Choroid plexus epithelial cell (primary cell): ENCODE measurements around the gene NOL4L.

Source experiments
- DNase-seq: peaks from one replicate; pipeline ENCODE4 v3.0.0-alpha.2; 2010; ENCODE audit warnings: low read depth
- H3K4me3 ChIP-seq: 2 replicates; pipeline ENCODE4 v1.5.1; 2011; ENCODE audit warnings: low read depth, mild to moderate bottlenecking, control low read depth, low read length, moderate library complexity
- CTCF ChIP-seq: conservative IDR thresholded peaks from 2 replicates; pipeline ENCODE4 v1.5.1; 2011; ENCODE audit warnings: low read depth, mild to moderate bottlenecking, control low read depth, inconsistent platforms, low read length, moderate library complexity

The NOL4L gene

GRCh38 chr20:32626859-32627636 lies 41.9 kb upstream of the NOL4L start:
- no peak for TF ChIP-seq CTCF
- no peak overlapping the region for H3K4me3 ChIP-seq
- DNase-seq = no peak

- DNase-seq = no peak
- no peak overlapping the region for H3K4me3 ChIP-seq
- no peak for TF ChIP-seq CTCF
Observed at GRCh38 chr20:32626407-32626806, 41.3 kb upstream of the NOL4L start.

GRCh38 chr20:32625996-32626395 lies 40.9 kb upstream of the NOL4L start:
- DNase-seq = no peak
- no peak for TF ChIP-seq CTCF
- H3K4me3 ChIP-seq = no peak overlapping the region

- TF ChIP-seq CTCF = no peak
- H3K4me3 ChIP-seq = no peak overlapping the region
- DNase-seq = no peak
Observed at GRCh38 chr20:32624687-32625345, 39.7 kb upstream of the NOL4L start.

- TF ChIP-seq CTCF = no peak
- H3K4me3 ChIP-seq = no peak overlapping the region
- no peak for DNase-seq
Observed at GRCh38 chr20:32623667-32624157, 38.6 kb upstream of the NOL4L start.

GRCh38 chr20:32622585-32623468 lies 37.7 kb upstream of the NOL4L start:
- TF ChIP-seq CTCF = no peak
- no peak overlapping the region for H3K4me3 ChIP-seq
- no peak for DNase-seq
